ENCODE results near the gene TOR1A. TPM values are rescaled to one million over a fixed set of nuclear protein-coding genes. Genes with fewer than 3 reads are reported as not detected.

The TOR1A gene
- polyA plus RNA-seq, 2 of the 4 experiments (the other 2 are of a cell fraction) = 54.0 to 74.9 TPM

GRCh38 chr9:129871046-129871445, 47.1 kb upstream of the TOR1A start (continued):
- TF ChIP-seq, protein P1, sequence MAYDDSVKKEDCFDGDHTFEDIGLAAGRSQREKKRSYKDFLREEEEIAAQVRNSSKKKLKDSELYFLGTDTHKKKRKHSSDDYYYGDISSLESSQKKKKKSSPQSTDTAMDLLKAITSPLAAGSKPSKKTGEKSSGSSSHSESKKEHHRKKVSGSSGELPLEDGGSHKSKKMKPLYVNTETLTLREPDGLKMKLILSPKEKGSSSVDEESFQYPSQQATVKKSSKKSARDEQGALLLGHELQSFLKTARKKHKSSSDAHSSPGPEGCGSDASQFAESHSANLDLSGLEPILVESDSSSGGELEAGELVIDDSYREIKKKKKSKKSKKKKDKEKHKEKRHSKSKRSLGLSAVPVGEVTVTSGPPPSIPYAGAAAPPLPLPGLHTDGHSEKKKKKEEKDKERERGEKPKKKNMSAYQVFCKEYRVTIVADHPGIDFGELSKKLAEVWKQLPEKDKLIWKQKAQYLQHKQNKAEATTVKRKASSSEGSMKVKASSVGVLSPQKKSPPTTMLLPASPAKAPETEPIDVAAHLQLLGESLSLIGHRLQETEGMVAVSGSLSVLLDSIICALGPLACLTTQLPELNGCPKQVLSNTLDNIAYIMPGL (CRISPR knock-in tag; IDR thresholded peaks at IDR 0.05; ENCODE audit: borderline replicate concordance) = no peak
- TF ChIP-seq JUNB (IDR thresholded peaks at IDR 0.05) (no peak), POLR2A (IDR thresholded peaks at IDR 0.05; ENCODE audit: low read length) (no peak), MAZ (IDR thresholded peaks at IDR 0.05; ENCODE audit: borderline replicate concordance, low read depth, low read length) (no peak)

- DNase-seq (ENCODE audit: low read depth in 1 of 2, low spot score in 1 of 2) (no peak), ATAC-seq (no peak), FAIRE-seq (no peak)
- ChIA-PET CTCF (interaction anchor here (0.6 to 1.7 kb wide), 5 partner anchors 15 to 474 kb away, joined by 3 to 8 read pairs (median 3); no protein-coding TSS in a partner anchor), POLR2A (no interaction called here)
- Histone ChIP-seq H3K4me3 (no peak overlapping the region), H3K27ac (no peak overlapping the region), H3K9me3 (no peaks in the 10 kb centered on the region), H3K4me2 (no peak overlapping the region), H3K4me1 (no peaks in the 10 kb centered on the region)
- TF ChIP-seq MYC (IDR thresholded peaks at IDR 0.05; ENCODE audit: borderline replicate concordance, low read length) (no peak), HES2 (IDR thresholded peaks at IDR 0.05) (no peak), HOXB5 (CRISPR knock-in tag; IDR thresholded peaks at IDR 0.05) (no peak), POLR2A (IDR thresholded peaks at IDR 0.05; ENCODE audit: low read length) (no peak), ZSCAN20 (CRISPR knock-in tag; IDR thresholded peaks at IDR 0.05) (no peak), BCL3 (IDR thresholded peaks at IDR 0.05) (no peak), FOXS1 (CRISPR knock-in tag; IDR thresholded peaks at IDR 0.05) (no peak), ZNF302 (CRISPR knock-in tag; IDR thresholded peaks at IDR 0.05) (no peak), KDM5A (IDR thresholded peaks at IDR 0.05) (no peak)
- TF ChIP-seq, protein P2, sequence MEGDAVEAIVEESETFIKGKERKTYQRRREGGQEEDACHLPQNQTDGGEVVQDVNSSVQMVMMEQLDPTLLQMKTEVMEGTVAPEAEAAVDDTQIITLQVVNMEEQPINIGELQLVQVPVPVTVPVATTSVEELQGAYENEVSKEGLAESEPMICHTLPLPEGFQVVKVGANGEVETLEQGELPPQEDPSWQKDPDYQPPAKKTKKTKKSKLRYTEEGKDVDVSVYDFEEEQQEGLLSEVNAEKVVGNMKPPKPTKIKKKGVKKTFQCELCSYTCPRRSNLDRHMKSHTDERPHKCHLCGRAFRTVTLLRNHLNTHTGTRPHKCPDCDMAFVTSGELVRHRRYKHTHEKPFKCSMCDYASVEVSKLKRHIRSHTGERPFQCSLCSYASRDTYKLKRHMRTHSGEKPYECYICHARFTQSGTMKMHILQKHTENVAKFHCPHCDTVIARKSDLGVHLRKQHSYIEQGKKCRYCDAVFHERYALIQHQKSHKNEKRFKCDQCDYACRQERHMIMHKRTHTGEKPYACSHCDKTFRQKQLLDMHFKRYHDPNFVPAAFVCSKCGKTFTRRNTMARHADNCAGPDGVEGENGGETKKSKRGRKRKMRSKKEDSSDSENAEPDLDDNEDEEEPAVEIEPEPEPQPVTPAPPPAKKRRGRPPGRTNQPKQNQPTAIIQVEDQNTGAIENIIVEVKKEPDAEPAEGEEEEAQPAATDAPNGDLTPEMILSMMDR (IDR thresholded peaks at IDR 0.05) = no peak
- 82% methylated on average over 16 of the region's 24 CpGs for WGBS (ENCODE audit: missing lambda C conversion rate)
Measured at GRCh38 chr9:129869585-129870501, 45.9 kb upstream of the TOR1A start.

DNA sequence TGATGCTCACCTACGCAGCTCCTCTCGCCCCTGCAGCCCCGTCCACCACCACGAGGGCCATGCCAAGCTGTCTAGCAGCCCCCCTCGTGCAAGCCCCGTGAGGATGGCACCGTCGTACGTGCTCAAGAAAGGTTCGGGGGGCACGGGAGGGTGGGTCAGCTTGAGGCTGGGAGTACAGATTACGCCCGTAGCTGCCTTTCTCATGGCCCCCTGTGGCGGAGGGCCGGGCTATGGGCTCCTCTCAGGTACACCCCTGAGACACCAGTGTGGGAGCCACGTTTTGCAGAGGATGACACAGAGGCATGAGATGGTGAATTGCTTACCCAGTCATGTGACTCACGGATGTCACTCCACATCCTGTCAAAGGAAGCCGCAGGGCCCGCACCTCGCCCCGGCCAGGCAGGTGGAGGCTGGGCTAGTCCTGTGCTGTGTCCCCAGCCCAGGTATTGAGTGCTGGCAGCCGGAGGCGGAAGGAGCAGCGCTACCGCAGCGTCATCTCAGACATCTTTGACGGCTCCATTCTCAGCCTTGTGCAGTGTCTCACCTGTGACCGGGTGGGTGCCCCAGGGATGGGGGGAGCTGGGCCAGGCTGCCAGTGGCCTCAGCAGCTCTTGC, 45.0 kb upstream of the TOR1A start:
- ChIA-PET CTCF (interaction anchor here (0.6 to 1.8 kb wide), 6 partner anchors 16 to 287 kb away, joined by 3 to 8 read pairs (median 3); no protein-coding TSS in a partner anchor), POLR2A (no interaction called here)
- H3K27ac ChIP-seq = no peak overlapping the region
- 86% methylated on average over 19 of the region's 28 CpGs for WGBS (ENCODE audit: missing lambda C conversion rate)
- H3K4me3 ChIP-seq = no peak overlapping the region
- H3K4me2 ChIP-seq = no peak overlapping the region
- peak in 1 of 2 experiments; percentile 9; a peak in 1 of 6 replicates for ATAC-seq
- H3K4me1 ChIP-seq = no peaks in the 10 kb centered on the region
- FAIRE-seq = no peak
- no peak for DNase-seq (ENCODE audit: low read depth in 1 of 2, low spot score in 1 of 2)
- H3K9me3 ChIP-seq = no peaks in the 10 kb centered on the region
- TF ChIP-seq TP53 (CRISPR knock-in tag; IDR thresholded peaks at IDR 0.05) (no peak), MYC (IDR thresholded peaks at IDR 0.05; ENCODE audit: borderline replicate concordance, low read length) (no peak), RAD21 (conservative IDR thresholded peaks at IDR 0.05 in 1 of 2, IDR thresholded peaks at IDR 0.05 in 1 of 2) (no peak), BHLHE40 (IDR thresholded peaks at IDR 0.05; ENCODE audit: low read depth, low read length) (no peak), NR3C1 (IDR thresholded peaks at IDR 0.05) (no peak), ZSCAN20 (CRISPR knock-in tag; IDR thresholded peaks at IDR 0.05) (no peak), CHD2 (IDR thresholded peaks at IDR 0.05; ENCODE audit: low read length, partially characterized antibody) (no peak), RCOR1 (IDR thresholded peaks at IDR 0.05; ENCODE audit: low read depth, low read length) (no peak), RARB (CRISPR knock-in tag; IDR thresholded peaks at IDR 0.05) (no peak), HOXB13 (CRISPR knock-in tag; IDR thresholded peaks at IDR 0.05; ENCODE audit: low read depth) (no peak), MAZ (IDR thresholded peaks at IDR 0.05; ENCODE audit: borderline replicate concordance, low read depth, low read length) (no peak), ESRRA (IDR thresholded peaks at IDR 0.05; ENCODE audit: borderline replicate concordance, low read length) (no peak), MAFK (IDR thresholded peaks at IDR 0.05; ENCODE audit: partially characterized antibody) (no peak)
- TF ChIP-seq, protein P3, sequence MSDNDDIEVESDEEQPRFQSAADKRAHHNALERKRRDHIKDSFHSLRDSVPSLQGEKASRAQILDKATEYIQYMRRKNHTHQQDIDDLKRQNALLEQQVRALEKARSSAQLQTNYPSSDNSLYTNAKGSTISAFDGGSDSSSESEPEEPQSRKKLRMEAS (IDR thresholded peaks at IDR 0.05) = no peak
- TF ChIP-seq, protein P4, sequence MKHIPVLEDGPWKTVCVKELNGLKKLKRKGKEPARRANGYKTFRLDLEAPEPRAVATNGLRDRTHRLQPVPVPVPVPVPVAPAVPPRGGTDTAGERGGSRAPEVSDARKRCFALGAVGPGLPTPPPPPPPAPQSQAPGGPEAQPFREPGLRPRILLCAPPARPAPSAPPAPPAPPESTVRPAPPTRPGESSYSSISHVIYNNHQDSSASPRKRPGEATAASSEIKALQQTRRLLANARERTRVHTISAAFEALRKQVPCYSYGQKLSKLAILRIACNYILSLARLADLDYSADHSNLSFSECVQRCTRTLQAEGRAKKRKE (CRISPR knock-in tag; IDR thresholded peaks at IDR 0.05; ENCODE audit: low read depth) = no peak

Measured in A549 (cell line).